ENCODE results near the gene ERMARD.

DNA sequence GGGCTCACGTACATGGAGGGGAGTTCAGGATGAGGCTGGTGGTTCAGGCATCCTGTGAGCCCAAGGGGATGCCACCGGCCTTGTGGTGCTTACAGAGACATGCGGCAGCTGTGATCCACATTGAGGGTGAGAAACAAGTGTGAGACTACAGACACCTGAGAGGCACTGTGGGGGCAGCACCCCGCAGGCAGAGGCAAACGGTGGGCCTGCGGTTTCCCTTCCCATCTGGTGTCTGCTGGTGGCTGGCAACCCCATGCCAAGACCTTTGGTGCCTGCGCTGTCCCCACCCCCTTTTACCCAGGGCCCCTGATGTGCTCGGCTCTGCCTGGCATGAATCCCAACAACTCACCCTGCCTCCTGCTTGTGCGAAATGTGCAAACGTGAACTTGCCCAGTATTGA lies 42.0 kb downstream of the ERMARD start:
- TF ChIP-seq EZH2phosphoT487 (IDR thresholded peaks at IDR 0.05; ENCODE audit: insufficient read depth, low read depth): no peak
- TF ChIP-seq EZH2 (IDR thresholded peaks at IDR 0.05; ENCODE audit: insufficient read depth, poor library complexity, severe bottlenecking): no peak
